OCI-LY7 (cell line): Measurements from ENCODE around the gene ANKRD49. TPM values are rescaled to one million over a fixed set of nuclear protein-coding genes. Genes with fewer than 3 reads are reported as not detected.

ENCODE experiments used
- BruUV-seq: library from RNA; stranded (reverse); fragments of 400-500 nt; replicated peaks from 2 replicates; lab custom pipeline; 2021; lab: Mats Ljungman, UMichigan
- CTCF ChIA-PET: fragments of 300-600 bp; sonication (Branson Sonifier 250); formaldehyde crosslinking; loops from one replicate; lab custom pipeline; 2022; ENCODE audit warnings: antibody characterized with exemption; ENCODE audit not compliant: unreplicated experiment; lab: Charles Lee
- POLR2A ChIA-PET: fragments of 300-600 bp; sonication (Branson Sonifier 250); formaldehyde crosslinking; loops from one replicate; lab custom pipeline; 2022; ENCODE audit warnings: antibody characterized with exemption; lab: Charles Lee
- DNase-seq: peaks from one replicate; pipeline ENCODE4 v3.0.0-alpha.2; 2015; ENCODE audit warnings: low spot score
- H2AFZ ChIP-seq: fragments of 200-600 bp; sonication (generic), shearing (Covaris generic); 2 replicates; pipeline ENCODE4 v1.6.1; 2014; ENCODE audit warnings: mild to moderate bottlenecking, antibody characterized with exemption, low read length, moderate library complexity
- H3K27ac ChIP-seq: fragments of 200-600 bp; sonication (generic); 2 replicates; pipeline ENCODE4 v1.5.1; 2014; ENCODE audit warnings: mixed run types, low read depth, mild to moderate bottlenecking, moderate library complexity, low read length, inconsistent platforms; ENCODE audit not compliant: poor library complexity, severe bottlenecking
- H3K36me3 ChIP-seq: fragments of 200-600 bp; sonication (generic); 2 replicates; pipeline ENCODE4 v1.6.1; 2014; ENCODE audit warnings: mild to moderate bottlenecking, antibody characterized with exemption, low read length, moderate library complexity, mixed read lengths; ENCODE audit not compliant: insufficient read depth
- H3K4me1 ChIP-seq: fragments of 200-600 bp; sonication (generic); 2 replicates; pipeline ENCODE4 v1.5.1; 2014; ENCODE audit warnings: mild to moderate bottlenecking, low read length; ENCODE audit not compliant: insufficient read depth, poor library complexity, severe bottlenecking
- H3K4me2 ChIP-seq: fragments of 200-600 bp; sonication (generic); 2 replicates; pipeline ENCODE4 v1.6.1; 2014; ENCODE audit warnings: mild to moderate bottlenecking, low read length
- H3K4me3 ChIP-seq: fragments of 200-600 bp; sonication (generic); 2 replicates; pipeline ENCODE4 v1.5.1; 2014; ENCODE audit warnings: mild to moderate bottlenecking, low read depth, low read length; ENCODE audit not compliant: poor library complexity, severe bottlenecking
- H3K79me2 ChIP-seq: fragments of 200-600 bp; sonication (generic); 2 replicates; pipeline ENCODE4 v1.6.1; 2016; ENCODE audit warnings: low read depth, mild to moderate bottlenecking, low read length, moderate library complexity, mixed read lengths; ENCODE audit not compliant: insufficient read depth
- H3K9me2 ChIP-seq: fragments of 200-600 bp; sonication (generic); 2 replicates; pipeline ENCODE4 v1.6.1; 2016; ENCODE audit warnings: mild to moderate bottlenecking, low read length, mixed read lengths; ENCODE audit not compliant: insufficient read depth
- H3K9me3 ChIP-seq: fragments of 200-600 bp; sonication (generic); 2 replicates; pipeline ENCODE4 v1.6.1; 2014; ENCODE audit warnings: mild to moderate bottlenecking, mixed run types, low read length, mixed read lengths
- H4K20me1 ChIP-seq: fragments of 200-600 bp; sonication (generic); 2 replicates; pipeline ENCODE4 v1.6.1; 2014; ENCODE audit warnings: mild to moderate bottlenecking, antibody characterized with exemption, low read length, moderate library complexity, mixed read lengths; ENCODE audit not compliant: insufficient read depth
- CTCF ChIP-seq: fragments of 200-600 bp; sonication (generic); conservative IDR thresholded peaks from 2 replicates; pipeline ENCODE4 v1.5.1; 2014; ENCODE audit warnings: mild to moderate bottlenecking, antibody characterized with exemption, low read length, moderate library complexity, mixed read lengths
- EZH2phosphoT487 ChIP-seq: fragments of 200-600 bp; sonication (generic); IDR thresholded peaks from 2 replicates; pipeline ENCODE4 v1.6.1; 2018; ENCODE audit warnings: low read depth, borderline replicate concordance, mild to moderate bottlenecking, mixed run types, antibody characterized with exemption, low read length, moderate library complexity, mixed read lengths
- intact Hi-C: fragments of 100-400 bp; cut with micrococcal nuclease; formaldehyde crosslinking; loops from one replicate; pipeline ENCODE4 v1.10.0; 2022; ENCODE audit not compliant: unreplicated experiment
- total RNA-seq, 2 experiments: library from RNA; depleted of rRNA in 1 of 2; stranded (reverse); fragments of >200 nt in 1 of 2; shearing (Covaris generic) in 1 of 2; gene quantifications; 2 replicates each; pipeline ENCODE4 v1.2.3, GENCODE V29; 2014 to 2022

The ANKRD49 gene
- total RNA-seq, 2 experiments from 2014 or later, result 26.8 to 29.2 TPM

GRCh38 chr11:94543695-94544645, 50.2 kb downstream of the ANKRD49 start, which contains the start of gene FUT4:
Gene FUT4 (plus strand): TSS chr11:94543921. CDS start chr11:94544134, 213 bp downstream.
- DNase-seq, result peak; percentile 69
- H3K4me1 ChIP-seq, result peaks cover 11% of the 10 kb centered on the region
- H3K4me3 ChIP-seq, result peak within 1 kb of the TSS; percentile 69
- no peaks in the 10 kb centered on the region for H3K9me2 ChIP-seq
- H3K9me3 ChIP-seq, result no peaks in the 10 kb centered on the region
- ChIA-PET CTCF (no interaction called here), POLR2A (no interaction called here)
- H3K27ac ChIP-seq, result peak within 1 kb of the TSS; percentile 28
- no peak for TF ChIP-seq CTCF
- TF ChIP-seq EZH2phosphoT487, result no peak
- peak within 1 kb of the TSS; percentile 53 for H3K4me2 ChIP-seq
- peak within 1 kb of the TSS; percentile 82 for H2AFZ ChIP-seq
- no TSS peak for BruUV-seq
- H3K36me3 ChIP-seq, result no peaks in the 10 kb centered on the region
- no peaks in the 10 kb centered on the region for H4K20me1 ChIP-seq
- H3K79me2 ChIP-seq, result no peaks in the 10 kb centered on the region
- intact Hi-C loops, result no loop called here

GRCh38 chr11:94544646-94545263, 51.0 kb downstream of the ANKRD49 start:
- Histone ChIP-seq H2AFZ (peak overlapping the region; percentile 82; the same call in 1 of the 2 replicates), H3K9me2 (no peaks in the 10 kb centered on the region), H3K9me3 (no peaks in the 10 kb centered on the region), H3K79me2 (no peaks in the 10 kb centered on the region), H3K4me1 (peaks cover 11% of the 10 kb centered on the region), H3K36me3 (no peaks in the 10 kb centered on the region), H3K4me2 (peak overlapping the region; percentile 53), H3K27ac (no peak overlapping the region), H4K20me1 (no peaks in the 10 kb centered on the region), H3K4me3 (peak overlapping the region; percentile 69)
- TF ChIP-seq CTCF (0 out of 2 replicates have a peak, but pooled peaks have one; percentile 19), EZH2phosphoT487 (no peak)
- DNase-seq, result no peak
- CTCF ChIA-PET, result no interaction called here
- intact Hi-C loops, result no loop called here
- BruUV-seq, result no TSS peak
- POLR2A ChIA-PET, result no interaction called here
